ENCODE measurements around the gene APEH.
"Not testable (repeated sequence)": the region's sequence is repeated elsewhere in the genome, so short reads cannot be mapped to it uniquely, and the experiment has no call there.

APEH gene

GRCh38 chr3:49670940-49671290 is 3.2 kb upstream of the APEH start:
- DNase-seq: no peak

GRCh38 chr3:49671291-49672288 is 2.6 kb upstream of the APEH start:
- DNase-seq: no peak

- no peak for DNase-seq
Measured at GRCh38 chr3:49673121-49673714, 933 bp upstream of the APEH start.

- DNase-seq: no peak
Measured at GRCh38 chr3:49674497-49674983, 389 bp downstream of the APEH start.

- DNase-seq: no peak
Measured at GRCh38 chr3:49675912-49676311, 1.8 kb downstream of the APEH start.

- no peak for DNase-seq
Measured at GRCh38 chr3:49680493-49681231, 6.5 kb downstream of the APEH start.

GRCh38 chr3:49681232-49681522 is 7.0 kb downstream of the APEH start:
- DNase-seq: no peak

GRCh38 chr3:49681543-49681942 is 7.4 kb downstream of the APEH start:
- DNase-seq: no peak

- DNase-seq: no peak
Measured at GRCh38 chr3:49683162-49683561, 9.0 kb downstream of the APEH start.

- not testable (repeated sequence) for DNase-seq
Measured at GRCh38 chr3:49684453-49684852, 10.3 kb downstream of the APEH start.

- not testable (repeated sequence) for DNase-seq
Measured at GRCh38 chr3:49685103-49685502, 11.0 kb downstream of the APEH start.

GRCh38 chr3:49685846-49686245 is 11.7 kb downstream of the APEH start:
- not testable (repeated sequence) for DNase-seq

GRCh38 chr3:49686346-49686745 is 12.2 kb downstream of the APEH start:
- DNase-seq: not testable (repeated sequence)

GRCh38 chr3:49686769-49687423 is 12.7 kb downstream of the APEH start:
- not testable (repeated sequence) for DNase-seq

GRCh38 chr3:49687424-49687795 is 13.3 kb downstream of the APEH start:
- not testable (repeated sequence) for DNase-seq

GRCh38 chr3:49688338-49689045 is 14.3 kb downstream of the APEH start:
- not testable (repeated sequence) for DNase-seq

GRCh38 chr3:49689046-49689907 is 15.1 kb downstream of the APEH start, which contains the start of the genes MST1 and RNF123:
MST1 (minus strand) TSS chr3:49689474; CDS start chr3:49688691, 783 bp downstream.
RNF123 (plus strand) TSS chr3:49689557; CDS start chr3:49691166, 1,609 bp downstream.
- DNase-seq: no peak

- DNase-seq: not testable (repeated sequence)
Measured at GRCh38 chr3:49689908-49690624, 15.9 kb downstream of the APEH start.

GRCh38 chr3:49690856-49691255 is 16.7 kb downstream of the APEH start:
- DNase-seq: not testable (repeated sequence)

- DNase-seq: not testable (repeated sequence)
Measured at GRCh38 chr3:49691481-49691880, 17.3 kb downstream of the APEH start.
